Endothelial cell of umbilical vein (primary cell): Measurements from ENCODE around the gene KCNC4. TPM values are rescaled to one million over a fixed set of nuclear protein-coding genes. Genes with fewer than 3 reads are reported as not detected.

Experiments used
- BruUV-seq: library from RNA; stranded (reverse); fragments of 400-500 nt; replicated peaks from 2 replicates; lab custom pipeline; 2021; lab: Mats Ljungman, UMichigan
- CTCF ChIA-PET: fragments of 300-600, 350-600 bp; sonication (Branson Sonifier 250); formaldehyde crosslinking; loops from one replicate; lab custom pipeline; 2021; ENCODE audit warnings: antibody characterized with exemption, inconsistent platforms; lab: Charles Lee
- POLR2A ChIA-PET: fragments of 300-600, 350-600 bp; sonication (Branson Sonifier 250); formaldehyde crosslinking; loops from one replicate; lab custom pipeline; 2021; ENCODE audit warnings: antibody characterized with exemption, inconsistent platforms; lab: Charles Lee
- DNase-seq: peaks from one replicate; pipeline ENCODE4 v3.0.0-alpha.2; 2011; ENCODE audit warnings: low read depth, low spot score
- FAIRE-seq: peaks from 2 replicates; lab custom pipeline; 2011; peaks lifted over from hg19 to GRCh38; lab: Jason Lieb, UNC
- H2AFZ ChIP-seq: 2 replicates; pipeline ENCODE4 v1.6.0; 2012; ENCODE audit warnings: low read depth, low read length, control low read depth, inconsistent platforms
- H3K27ac ChIP-seq: 2 replicates; pipeline ENCODE4 v1.5.1; 2011; ENCODE audit warnings: low read depth, mild to moderate bottlenecking, control low read depth, low read length, moderate library complexity; ENCODE audit not compliant: insufficient read depth
- H3K27me3 ChIP-seq, 2 experiments: 2 replicates each; pipeline versions ENCODE4 v1.6.0 to v1.6.1; 2011; ENCODE audit warnings: low read length in 2 of 2, mixed read lengths in 1 of 2; ENCODE audit not compliant: control insufficient read depth in 2 of 2, insufficient read depth in 2 of 2
- H3K36me3 ChIP-seq, 2 experiments: 2 replicates in 1 of 2; 3 replicates in 1 of 2; pipeline ENCODE4 v1.5.1; 2011; ENCODE audit warnings: low read length in 2 of 2, mild to moderate bottlenecking in 1 of 2, moderate library complexity in 1 of 2; ENCODE audit not compliant: control insufficient read depth in 2 of 2, insufficient read depth in 2 of 2; ENCODE audit errors: extremely low read depth in 1 of 2
- H3K4me1 ChIP-seq: 3 replicates; pipeline ENCODE4 v1.5.1; 2011; ENCODE audit warnings: mild to moderate bottlenecking, low read length; ENCODE audit not compliant: control insufficient read depth, insufficient read depth; ENCODE audit errors: extremely low read depth
- H3K4me2 ChIP-seq: 2 replicates; pipeline ENCODE4 v1.6.1; 2011; ENCODE audit warnings: low read length, control low read depth, mixed read lengths; ENCODE audit not compliant: insufficient read depth
- H3K4me3 ChIP-seq, 3 experiments: fragments of 200-600 bp in 1 of 3; sonication (generic), shearing (Covaris generic) in 1 of 3; replicated peaks in 1 of 3; 2 replicates each; pipeline ENCODE4 v1.5.1; 2011 to 2016; ENCODE audit warnings: control low read depth in 3 of 3, low read length in 3 of 3, mild to moderate bottlenecking in 2 of 3, inconsistent platforms in 1 of 3, low read depth in 1 of 3, moderate library complexity in 1 of 3; ENCODE audit not compliant: insufficient read depth in 1 of 3
- H3K79me2 ChIP-seq: 2 replicates; pipeline ENCODE4 v1.6.0; 2012; ENCODE audit warnings: low read length, inconsistent platforms; ENCODE audit not compliant: control insufficient read depth, insufficient read depth
- H3K9ac ChIP-seq: replicated peaks from 2 replicates; pipeline ENCODE3; 2011; ENCODE audit warnings: low read length, control low read depth; ENCODE audit not compliant: insufficient read depth; ENCODE audit errors: extremely low read depth
- H3K9me1 ChIP-seq: replicated peaks from 3 replicates; pipeline ENCODE4 v1.6.0; 2011; ENCODE audit warnings: mild to moderate bottlenecking, low read length; ENCODE audit not compliant: control insufficient read depth, insufficient read depth; ENCODE audit errors: extremely low read depth
- H3K9me3 ChIP-seq: replicated peaks from 2 replicates; pipeline ENCODE4 v1.5.1; 2012; ENCODE audit warnings: low read length, inconsistent platforms; ENCODE audit not compliant: control insufficient read depth, insufficient read depth
- H4K20me1 ChIP-seq: replicated peaks from 2 replicates; pipeline ENCODE3; 2011; ENCODE audit warnings: mild to moderate bottlenecking, low read length; ENCODE audit not compliant: control insufficient read depth, insufficient read depth; ENCODE audit errors: extremely low read depth
- EZH2 ChIP-seq: IDR thresholded peaks from 2 replicates; pipeline ENCODE4 v1.6.1; 2012; ENCODE audit warnings: borderline replicate concordance, low read depth, mild to moderate bottlenecking, moderate library complexity, low read length, inconsistent platforms; ENCODE audit not compliant: severe bottlenecking
- FOS ChIP-seq: IDR thresholded peaks from 2 replicates; pipeline ENCODE4 v1.6.1; 2011; ENCODE audit warnings: mild to moderate bottlenecking, low read length, moderate library complexity, borderline replicate concordance; ENCODE audit not compliant: insufficient read depth
- GATA2 ChIP-seq: IDR thresholded peaks from 2 replicates; pipeline ENCODE4 v1.7.0; 2011; ENCODE audit warnings: low read depth, mild to moderate bottlenecking, moderate library complexity, mixed read lengths, low read length; ENCODE audit not compliant: insufficient read length, insufficient read depth
- JUN ChIP-seq: IDR thresholded peaks from 2 replicates; pipeline ENCODE4 v1.6.1; 2011; ENCODE audit warnings: borderline replicate concordance, low read depth; ENCODE audit not compliant: insufficient read length, insufficient read depth
- MYC ChIP-seq: IDR thresholded peaks from one replicate; pipeline ENCODE4 v1.6.1; 2011; ENCODE audit warnings: mild to moderate bottlenecking, low read depth, low read length
- POLR2A ChIP-seq: IDR thresholded peaks from 2 replicates; pipeline ENCODE4 v1.6.1; 2012; ENCODE audit warnings: low read depth, mild to moderate bottlenecking, control low read depth, low read length
- POLR2AphosphoS5 ChIP-seq: IDR thresholded peaks from 2 replicates; pipeline ENCODE4 v1.6.1; 2012; ENCODE audit warnings: low read depth, mild to moderate bottlenecking, control low read depth, low read length, moderate library complexity; ENCODE audit not compliant: insufficient read depth
- dilution Hi-C: fragments of 300-500 bp; cut with MboI; formaldehyde crosslinking; loops from one replicate; pipeline ENCODE4 v1.15.0; 2019; ENCODE audit warnings: low sequenced_read_pairs; ENCODE audit not compliant: extremely low pct_ligation_motif_present
- intact Hi-C: fragments of 100-400 bp; cut with micrococcal nuclease; formaldehyde crosslinking; loops from one replicate; pipeline ENCODE4 v1.10.0; 2022
- polyA plus RNA-seq, 4 experiments: library from polyadenylated mRNA; depleted of rRNA in 3 of 4; stranded (reverse) in 3 of 4; unstranded in 1 of 4; fragments of >200 nt; gene quantifications; 2 replicates each; pipeline versions ENCODE4 v1.2.1 to v1.2.3, GENCODE V29; 2011 to 2012; ENCODE audit warnings: missing spikeins in 1 of 4
- total RNA-seq: library from RNA; stranded (reverse); gene quantifications from 2 replicates; pipeline ENCODE4 v1.2.3, GENCODE V29; 2021
- TF ChIP-seq, protein P1 (sequence below), 2 donors: IDR thresholded peaks; 1 replicate in 1 of 2; 2 replicates in 1 of 2; pipeline ENCODE4 v1.5.1; 2011; ENCODE audit warnings: low read length in 2 of 2, mild to moderate bottlenecking in 2 of 2, moderate library complexity in 2 of 2, control low read depth in 1 of 2, inconsistent platforms in 1 of 2, low read depth in 1 of 2; ENCODE audit not compliant: insufficient read depth in 1 of 2; ENCODE audit errors: extremely low read depth in 1 of 2
- TF ChIP-seq, protein P2 (sequence below): IDR thresholded peaks from 2 replicates; pipeline ENCODE4 v1.6.1; 2011; ENCODE audit not compliant: insufficient read depth, insufficient read length

The KCNC4 gene
- total and polyA plus RNA-seq, 2 donors (not counting 3 experiments of a cell fraction or from before 2014, with no cell fraction given), result 6.7 to 22.5 TPM

DNA sequence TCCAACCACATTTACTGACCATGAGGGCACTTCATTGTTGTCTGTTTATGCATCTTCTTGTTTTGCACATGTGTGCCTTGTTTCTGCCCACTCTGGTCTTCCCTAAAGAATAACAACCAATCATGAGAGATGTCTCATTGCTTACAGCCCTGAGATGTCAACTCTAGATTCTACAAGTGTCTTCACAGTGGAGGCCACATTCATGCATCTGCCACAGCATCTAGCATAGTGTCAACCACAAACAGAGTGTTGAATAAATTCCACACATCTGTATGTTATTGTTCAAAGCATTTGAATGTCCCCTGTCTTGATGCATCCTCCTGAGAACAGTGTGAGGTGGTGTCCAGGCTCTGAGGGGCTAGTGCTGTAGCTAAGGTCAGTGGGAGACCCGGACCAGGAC lies 43.1 kb downstream of the KCNC4 start:
- Histone ChIP-seq H2AFZ (no peak overlapping the region), H3K79me2 (no peaks in the 10 kb centered on the region), H3K4me2 (no peak overlapping the region), H3K36me3 (no peaks in the 10 kb centered on the region), H3K9me3 (no peaks in the 10 kb centered on the region), H3K4me3 (no peak overlapping the region), H4K20me1 (no peaks in the 10 kb centered on the region), H3K4me1 (no peaks in the 10 kb centered on the region), H3K27ac (no peak overlapping the region), H3K9me1 (no peaks in the 10 kb centered on the region), H3K9ac (no peak overlapping the region), H3K27me3 (peaks cover 0 to 4% of the 10 kb centered on the region in 2 experiments)
- TF ChIP-seq, protein P1, sequence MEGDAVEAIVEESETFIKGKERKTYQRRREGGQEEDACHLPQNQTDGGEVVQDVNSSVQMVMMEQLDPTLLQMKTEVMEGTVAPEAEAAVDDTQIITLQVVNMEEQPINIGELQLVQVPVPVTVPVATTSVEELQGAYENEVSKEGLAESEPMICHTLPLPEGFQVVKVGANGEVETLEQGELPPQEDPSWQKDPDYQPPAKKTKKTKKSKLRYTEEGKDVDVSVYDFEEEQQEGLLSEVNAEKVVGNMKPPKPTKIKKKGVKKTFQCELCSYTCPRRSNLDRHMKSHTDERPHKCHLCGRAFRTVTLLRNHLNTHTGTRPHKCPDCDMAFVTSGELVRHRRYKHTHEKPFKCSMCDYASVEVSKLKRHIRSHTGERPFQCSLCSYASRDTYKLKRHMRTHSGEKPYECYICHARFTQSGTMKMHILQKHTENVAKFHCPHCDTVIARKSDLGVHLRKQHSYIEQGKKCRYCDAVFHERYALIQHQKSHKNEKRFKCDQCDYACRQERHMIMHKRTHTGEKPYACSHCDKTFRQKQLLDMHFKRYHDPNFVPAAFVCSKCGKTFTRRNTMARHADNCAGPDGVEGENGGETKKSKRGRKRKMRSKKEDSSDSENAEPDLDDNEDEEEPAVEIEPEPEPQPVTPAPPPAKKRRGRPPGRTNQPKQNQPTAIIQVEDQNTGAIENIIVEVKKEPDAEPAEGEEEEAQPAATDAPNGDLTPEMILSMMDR (IDR thresholded peaks at IDR 0.05; ENCODE audit: extremely low read depth in 1 of 2, insufficient read depth in 1 of 2, low read depth in 1 of 2, low read length in 2 of 2), result no peak
- TF ChIP-seq POLR2A (no peak), MYC (no peak), JUN (no peak), FOS (no peak), EZH2 (no peak), POLR2AphosphoS5 (no peak), GATA2 (no peak)
- TF ChIP-seq, protein P2, sequence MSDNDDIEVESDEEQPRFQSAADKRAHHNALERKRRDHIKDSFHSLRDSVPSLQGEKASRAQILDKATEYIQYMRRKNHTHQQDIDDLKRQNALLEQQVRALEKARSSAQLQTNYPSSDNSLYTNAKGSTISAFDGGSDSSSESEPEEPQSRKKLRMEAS, result no peak
- CTCF ChIA-PET, result interaction anchor here (1.7 kb wide), 1 partner anchor 13 kb away, joined by 3 read pairs; no protein-coding TSS in a partner anchor
- POLR2A ChIA-PET, result no interaction called here
- no peak for DNase-seq
- intact Hi-C loops, result no loop called here
- no peak for FAIRE-seq
- BruUV-seq, result no TSS peak
- dilution Hi-C loops, result no loop called here
